ENCODE results near the gene OR5D16. TPM values are rescaled to one million over a fixed set of nuclear protein-coding genes. Genes with fewer than 3 reads are reported as not detected.
"Not testable (repeated sequence)": the region's sequence is repeated elsewhere in the genome, so short reads cannot be mapped to it uniquely, and the experiment has no call there.

OR5D16 gene
- total RNA-seq, 1 donor from 2014 or later, result not detected

- H3K36me3 Mint-ChIP-seq (ENCODE audit: insufficient read depth), result no peaks in the 10 kb centered on the region
- H3K27ac Mint-ChIP-seq, result no peak overlapping the region
- H3K4me1 Mint-ChIP-seq (ENCODE audit: low read depth), result no peaks in the 10 kb centered on the region
- no peaks in the 10 kb centered on the region for H3K27me3 Mint-ChIP-seq
- DNase-seq (ENCODE audit: low spot score, unreplicated experiment), result no peak
- TF ChIP-seq, protein P1, sequence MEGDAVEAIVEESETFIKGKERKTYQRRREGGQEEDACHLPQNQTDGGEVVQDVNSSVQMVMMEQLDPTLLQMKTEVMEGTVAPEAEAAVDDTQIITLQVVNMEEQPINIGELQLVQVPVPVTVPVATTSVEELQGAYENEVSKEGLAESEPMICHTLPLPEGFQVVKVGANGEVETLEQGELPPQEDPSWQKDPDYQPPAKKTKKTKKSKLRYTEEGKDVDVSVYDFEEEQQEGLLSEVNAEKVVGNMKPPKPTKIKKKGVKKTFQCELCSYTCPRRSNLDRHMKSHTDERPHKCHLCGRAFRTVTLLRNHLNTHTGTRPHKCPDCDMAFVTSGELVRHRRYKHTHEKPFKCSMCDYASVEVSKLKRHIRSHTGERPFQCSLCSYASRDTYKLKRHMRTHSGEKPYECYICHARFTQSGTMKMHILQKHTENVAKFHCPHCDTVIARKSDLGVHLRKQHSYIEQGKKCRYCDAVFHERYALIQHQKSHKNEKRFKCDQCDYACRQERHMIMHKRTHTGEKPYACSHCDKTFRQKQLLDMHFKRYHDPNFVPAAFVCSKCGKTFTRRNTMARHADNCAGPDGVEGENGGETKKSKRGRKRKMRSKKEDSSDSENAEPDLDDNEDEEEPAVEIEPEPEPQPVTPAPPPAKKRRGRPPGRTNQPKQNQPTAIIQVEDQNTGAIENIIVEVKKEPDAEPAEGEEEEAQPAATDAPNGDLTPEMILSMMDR (IDR thresholded peaks at IDR 0.05; ENCODE audit: unreplicated experiment), result no peak
- peaks cover 53% of the 10 kb centered on the region for H3K9me3 Mint-ChIP-seq (ENCODE audit: low read depth)
- H3K4me3 Mint-ChIP-seq (ENCODE audit: low read depth), result no peak overlapping the region
These were observed 13.6 kb downstream of the OR5D16 start for GRCh38 chr11:55852141-55852540.

GRCh38 chr11:55854704-55855103 lies 16.2 kb downstream of the OR5D16 start:
- H3K36me3 Mint-ChIP-seq (ENCODE audit: insufficient read depth), result no peaks in the 10 kb centered on the region
- DNase-seq (ENCODE audit: low spot score, unreplicated experiment), result no peak
- H3K4me1 Mint-ChIP-seq (ENCODE audit: low read depth), result no peaks in the 10 kb centered on the region
- no peaks in the 10 kb centered on the region for H3K27me3 Mint-ChIP-seq
- H3K4me3 Mint-ChIP-seq (ENCODE audit: low read depth), result no peak overlapping the region
- no peak overlapping the region for H3K27ac Mint-ChIP-seq
- H3K9me3 Mint-ChIP-seq (ENCODE audit: low read depth), result peaks cover 56% of the 10 kb centered on the region
- TF ChIP-seq, protein P1 (IDR thresholded peaks at IDR 0.05; ENCODE audit: unreplicated experiment), result no peak

GRCh38 chr11:55867354-55867753 lies 28.8 kb downstream of the OR5D16 start:
- DNase-seq (ENCODE audit: low spot score, unreplicated experiment); H3K27me3 Mint-ChIP-seq; H3K27ac Mint-ChIP-seq; H3K4me1 Mint-ChIP-seq (ENCODE audit: low read depth); H3K36me3 Mint-ChIP-seq (ENCODE audit: insufficient read depth); H3K4me3 Mint-ChIP-seq (ENCODE audit: low read depth): not testable (repeated sequence)
- H3K9me3 Mint-ChIP-seq (ENCODE audit: low read depth), result peaks cover 45% of the 10 kb centered on the region

GRCh38 chr11:55872731-55873130 lies 34.2 kb downstream of the OR5D16 start:
- H3K27ac Mint-ChIP-seq; H3K27me3 Mint-ChIP-seq; H3K4me3 Mint-ChIP-seq (ENCODE audit: low read depth); DNase-seq (ENCODE audit: low spot score, unreplicated experiment); H3K4me1 Mint-ChIP-seq (ENCODE audit: low read depth); H3K36me3 Mint-ChIP-seq (ENCODE audit: insufficient read depth): not testable (repeated sequence)
- peaks cover 17% of the 10 kb centered on the region for H3K9me3 Mint-ChIP-seq (ENCODE audit: low read depth)

DNA sequence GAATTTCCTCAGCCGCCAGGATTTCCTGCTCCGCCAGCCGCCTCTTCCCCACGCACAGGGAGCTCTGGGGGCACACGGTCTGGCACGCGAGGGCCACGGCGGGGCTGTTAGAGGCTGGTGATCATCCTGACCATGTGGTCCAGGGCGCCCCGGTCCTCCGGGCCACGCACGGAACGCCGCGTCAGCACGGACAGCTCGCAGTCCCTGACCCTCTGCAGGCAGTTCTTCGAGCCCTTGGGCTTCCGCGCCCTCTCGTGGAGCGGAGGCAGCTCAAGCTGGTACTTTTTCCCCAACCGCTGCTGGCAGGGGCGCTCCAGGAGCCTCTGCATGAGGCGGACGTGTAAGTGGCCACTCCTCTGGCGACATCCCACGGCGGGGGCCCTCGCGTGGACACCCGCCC lies 34.6 kb downstream of the OR5D16 start:
- H3K4me1 Mint-ChIP-seq (ENCODE audit: low read depth); H3K27ac Mint-ChIP-seq; H3K4me3 Mint-ChIP-seq (ENCODE audit: low read depth); H3K27me3 Mint-ChIP-seq; H3K36me3 Mint-ChIP-seq (ENCODE audit: insufficient read depth); DNase-seq (ENCODE audit: low spot score, unreplicated experiment): not testable (repeated sequence)
- H3K9me3 Mint-ChIP-seq (ENCODE audit: low read depth), result peaks cover 16% of the 10 kb centered on the region

GRCh38 chr11:55882997-55883396 lies 44.4 kb downstream of the OR5D16 start, which contains the start of gene TRIM51:
TSS of gene TRIM51 (plus strand) at chr11:55883297. CDS start at chr11:55885429, 2,132 bp downstream.
- peaks cover 40% of the 10 kb centered on the region for H3K9me3 Mint-ChIP-seq (ENCODE audit: low read depth)
- H3K4me1 Mint-ChIP-seq (ENCODE audit: low read depth); H3K27ac Mint-ChIP-seq; H3K36me3 Mint-ChIP-seq (ENCODE audit: insufficient read depth); H3K4me3 Mint-ChIP-seq (ENCODE audit: low read depth); H3K27me3 Mint-ChIP-seq; DNase-seq (ENCODE audit: low spot score, unreplicated experiment): not testable (repeated sequence)

DNA sequence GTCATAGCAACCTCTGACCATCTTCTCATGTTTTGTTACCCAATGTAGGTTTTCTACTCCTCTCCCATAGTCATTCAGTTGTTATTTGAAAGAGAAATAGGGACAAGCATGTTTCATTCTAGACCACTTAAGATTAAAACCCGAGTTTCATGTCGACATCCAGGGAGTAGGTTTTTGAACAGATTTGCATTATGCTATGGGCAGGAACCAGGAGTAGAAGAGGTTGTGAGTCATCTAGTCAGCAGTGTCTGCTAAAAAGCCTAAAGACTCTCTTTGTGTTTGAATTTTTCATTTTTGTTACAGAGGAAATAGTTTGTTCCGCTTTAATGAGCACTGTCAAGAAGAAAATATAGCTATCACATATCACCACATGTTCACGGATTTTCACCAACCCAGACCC lies 46.4 kb downstream of the OR5D16 start:
- H3K4me1 Mint-ChIP-seq (ENCODE audit: low read depth); H3K27ac Mint-ChIP-seq; H3K27me3 Mint-ChIP-seq; DNase-seq (ENCODE audit: low spot score, unreplicated experiment); H3K4me3 Mint-ChIP-seq (ENCODE audit: low read depth); H3K36me3 Mint-ChIP-seq (ENCODE audit: insufficient read depth): not testable (repeated sequence)
- peaks cover 34% of the 10 kb centered on the region for H3K9me3 Mint-ChIP-seq (ENCODE audit: low read depth)

GRCh38 chr11:55885481-55885880 lies 46.9 kb downstream of the OR5D16 start:
- H3K27ac Mint-ChIP-seq; H3K4me3 Mint-ChIP-seq (ENCODE audit: low read depth); DNase-seq (ENCODE audit: low spot score, unreplicated experiment); H3K27me3 Mint-ChIP-seq; H3K36me3 Mint-ChIP-seq (ENCODE audit: insufficient read depth); H3K4me1 Mint-ChIP-seq (ENCODE audit: low read depth): not testable (repeated sequence)
- H3K9me3 Mint-ChIP-seq (ENCODE audit: low read depth), result peaks cover 34% of the 10 kb centered on the region

Other genes with a start within 250 kb of the OR5D16 start
- gene OR4C11, start 231.1 kb upstream of the OR5D16 start, total RNA-seq, result not detected in 2 replicates
- not detected in 2 replicates for gene OR4P4, start 203.6 kb upstream of the OR5D16 start, total RNA-seq
- gene OR4S2, start 190.4 kb upstream of the OR5D16 start, total RNA-seq, result not detected in 2 replicates
- not detected in 2 replicates for gene OR4C6, start 176.6 kb upstream of the OR5D16 start, total RNA-seq
- not detected in 2 replicates for gene OR5D13, start 65.3 kb upstream of the OR5D16 start, total RNA-seq
- gene OR5D14, start 43.2 kb upstream of the OR5D16 start, total RNA-seq, result not detected in 2 replicates
- not detected in 2 replicates for gene OR5L1, start 27.4 kb upstream of the OR5D16 start, total RNA-seq
- not detected in 2 replicates for gene OR5D18, start 19.1 kb upstream of the OR5D16 start, total RNA-seq
- gene OR5L2, start 11.5 kb upstream of the OR5D16 start, total RNA-seq, result not detected in 2 replicates
- not detected in 2 replicates for gene TRIM51, start 44.5 kb downstream of the OR5D16 start, total RNA-seq
- not detected in 2 replicates for gene OR5W2, start 75.8 kb downstream of the OR5D16 start, total RNA-seq
- not detected in 2 replicates for gene OR5I1, start 97.6 kb downstream of the OR5D16 start, total RNA-seq
- gene OR10AG1, start 131.2 kb downstream of the OR5D16 start, total RNA-seq, result not detected in 2 replicates
- not detected in 2 replicates for gene OR5F1, start 155.9 kb downstream of the OR5D16 start, total RNA-seq
- gene OR5AS1, start 188.9 kb downstream of the OR5D16 start, total RNA-seq, result not detected in 2 replicates